GM18502 (cell line): Measurements from ENCODE around the gene DNAAF5.

Source experiments
- ATAC-seq: cut with Tn5 transposase; IDR thresholded peaks from one replicate; pipeline ENCODE4 v1.9.1; 2021; ENCODE audit warnings: mild to moderate bottlenecking; ENCODE audit not compliant: unreplicated experiment, poor library complexity

DNAAF5 gene

GRCh38 chr7:828793-829561 lies 102.5 kb downstream of the DNAAF5 start:
- ATAC-seq: no peak

GRCh38 chr7:830069-830468 lies 103.6 kb downstream of the DNAAF5 start:
- no peak for ATAC-seq

GRCh38 chr7:831596-832166 lies 105.2 kb downstream of the DNAAF5 start:
- ATAC-seq: peak; percentile 79

GRCh38 chr7:832167-832967 lies 105.9 kb downstream of the DNAAF5 start, which contains the start of gene SUN1:
TSS of gene SUN1 (plus strand) at chr7:832476. CDS start at chr7:832525, 49 bp downstream.
- peak; percentile 46 for ATAC-seq

GRCh38 chr7:832968-833424 lies 106.5 kb downstream of the DNAAF5 start:
- no peak for ATAC-seq

GRCh38 chr7:833601-834258 lies 107.2 kb downstream of the DNAAF5 start:
- no peak for ATAC-seq

GRCh38 chr7:834277-834676 lies 107.8 kb downstream of the DNAAF5 start:
- ATAC-seq: no peak

GRCh38 chr7:835021-835420 lies 108.5 kb downstream of the DNAAF5 start:
- no peak for ATAC-seq

GRCh38 chr7:835485-836401 lies 109.2 kb downstream of the DNAAF5 start:
- ATAC-seq: no peak
